Left colon (tissue), 2 donors: Measurements from ENCODE around the gene CEP152. TPM values are rescaled to one million over a fixed set of nuclear protein-coding genes. Genes with fewer than 3 reads are reported as not detected.

ENCODE experiments used
- ATAC-seq: fragments of 200-7000 bp; cut with Tn5 transposase; one replicate; pipeline ENCODE4 v1.9.1; 2020; ENCODE audit warnings: mild to moderate bottlenecking, moderate library complexity
- DNase-seq, 2 donors: peaks; one replicate each; pipeline ENCODE4 v3.0.0-alpha.2; 2020
- intact Hi-C, 2 donors: fragments of 100-400 bp; cut with DNase I in 1 of 2; cut with micrococcal nuclease in 1 of 2; formaldehyde crosslinking; loops; one replicate each; pipeline versions ENCODE4 v1.11.2 to v1.14.0; 2022; cut with DNase I, micrococcal nuclease
- total RNA-seq, 2 donors: library from RNA; stranded (reverse); fragmentation: NEBNext Ultra II Directional; extraction: Animal tissue kit (Norgen Biotek cat#: 25700); gene quantifications; one replicate each; pipeline ENCODE4 v1.2.1, GENCODE V29; 2021
- donor health status: DM: no; HTN: no; CAD: no.
- donor health status: DM: yes; HTN: yes; CAD: no.

The CEP152 gene
- total RNA-seq, 2 donors from 2014 or later, result 5.9 to 7.8 TPM

- DNase-seq, result peak in 1 of 2 donors; percentile 25
Measured at GRCh38 chr15:48781481-48782081, 29.3 kb downstream of the CEP152 start.

GRCh38 chr15:48781017-48781416 is 29.9 kb downstream of the CEP152 start:
- DNase-seq (no peak), ATAC-seq (no peak)
- intact Hi-C loops, result no loop called here

More at GRCh38 chr15:48781481-48782081, 29.3 kb downstream of the CEP152 start:
- intact Hi-C loops, result no loop called here
- ATAC-seq, result peak; percentile 95

GRCh38 chr15:48778331-48778730 is 32.5 kb downstream of the CEP152 start:
- intact Hi-C loops, result no loop called here
- ATAC-seq, result no peak
- DNase-seq, result no peak

DNA sequence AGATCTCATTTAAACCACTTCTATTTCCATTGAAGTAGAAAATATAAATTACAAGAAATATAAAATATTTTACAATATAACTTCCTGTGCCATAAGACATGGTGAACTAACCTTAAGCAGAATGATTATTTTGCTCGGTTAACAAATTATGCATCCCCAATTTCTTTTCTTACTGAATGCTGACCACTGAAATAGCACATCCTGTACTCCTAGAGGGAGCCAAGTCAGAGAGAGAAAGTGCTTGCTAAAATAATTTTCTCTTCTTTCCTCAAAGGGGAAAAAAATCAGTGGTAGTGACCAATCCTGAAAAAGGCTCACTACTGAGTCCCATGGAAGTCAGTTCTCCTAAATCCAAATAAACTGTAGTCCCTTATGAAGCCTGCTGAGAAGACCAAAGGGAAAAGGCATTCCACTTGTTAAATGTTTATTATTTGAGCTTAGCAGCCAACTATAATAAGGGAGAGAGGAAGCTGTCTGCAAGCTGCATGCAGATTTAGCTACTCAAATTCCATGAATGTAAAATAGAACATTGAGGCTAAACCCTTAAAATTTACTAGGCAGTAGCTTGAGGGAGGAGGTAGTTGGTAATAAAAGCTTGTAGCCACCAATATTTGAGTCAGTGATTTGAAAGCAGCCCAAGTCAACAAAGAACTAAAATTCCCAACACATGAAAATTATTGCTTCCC is 33.1 kb downstream of the CEP152 start:
- no peak for ATAC-seq
- DNase-seq, result no peak
- intact Hi-C loops, result no loop called here

GRCh38 chr15:48775546-48775945 is 35.3 kb downstream of the CEP152 start:
- no peak for DNase-seq
- no peak for ATAC-seq
- intact Hi-C loops, result no loop called here

- intact Hi-C loops, result no loop called here
- ATAC-seq (no peak), DNase-seq (no peak)
Measured at GRCh38 chr15:48774484-48774883, 36.4 kb downstream of the CEP152 start.

DNA sequence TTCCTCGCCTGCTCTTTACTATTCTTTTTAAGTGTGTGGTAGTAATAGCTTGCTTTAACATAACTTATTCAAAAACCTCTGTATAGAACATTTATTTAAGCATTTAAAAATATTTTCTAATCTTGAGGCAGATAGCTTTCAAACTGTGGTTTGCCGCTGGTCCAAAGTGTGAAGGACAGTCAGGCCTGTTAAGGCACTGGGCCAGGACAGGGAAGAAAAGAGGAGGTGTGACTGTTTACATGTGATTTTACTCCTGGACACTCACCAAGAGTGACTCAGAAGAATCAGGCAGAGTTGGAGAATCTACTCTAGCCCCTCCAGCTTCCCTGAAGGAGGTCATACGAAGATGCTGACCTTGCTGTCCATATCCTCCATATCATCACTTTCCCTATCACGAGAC is 44.7 kb downstream of the CEP152 start:
- peak; percentile 60 for ATAC-seq
- intact Hi-C loops, result no loop called here
- DNase-seq, result peak in 1 of 2 donors; percentile 10

DNA sequence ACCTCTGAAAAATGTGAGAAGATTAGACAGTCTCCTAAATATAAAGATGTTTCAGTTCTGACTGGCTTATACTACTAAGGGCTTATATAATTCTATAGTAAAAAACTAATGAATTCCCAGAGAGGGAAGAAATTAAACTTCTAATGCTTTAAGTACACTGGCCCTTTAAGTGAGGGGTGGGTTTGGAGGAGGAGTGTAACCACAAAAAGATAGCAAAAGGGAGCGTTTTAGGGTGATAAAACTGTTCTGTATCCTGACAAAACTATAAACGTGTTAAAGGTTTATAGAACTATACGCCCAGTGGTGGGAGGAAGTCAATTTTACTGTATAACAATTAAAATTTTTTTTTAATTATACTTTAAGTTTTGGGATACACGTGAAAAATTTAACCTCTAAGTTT is 45.8 kb downstream of the CEP152 start:
- intact Hi-C loops, result no loop called here
- DNase-seq, result no peak
- no peak for ATAC-seq

- DNase-seq (no peak), ATAC-seq (no peak)
- intact Hi-C loops, result no loop called here
Measured at GRCh38 chr15:48761393-48762158, 49.3 kb downstream of the CEP152 start.

GRCh38 chr15:48759921-48760320 is 50.9 kb downstream of the CEP152 start:
- no peak for DNase-seq
- no peak for ATAC-seq
- intact Hi-C loops, result no loop called here

DNA sequence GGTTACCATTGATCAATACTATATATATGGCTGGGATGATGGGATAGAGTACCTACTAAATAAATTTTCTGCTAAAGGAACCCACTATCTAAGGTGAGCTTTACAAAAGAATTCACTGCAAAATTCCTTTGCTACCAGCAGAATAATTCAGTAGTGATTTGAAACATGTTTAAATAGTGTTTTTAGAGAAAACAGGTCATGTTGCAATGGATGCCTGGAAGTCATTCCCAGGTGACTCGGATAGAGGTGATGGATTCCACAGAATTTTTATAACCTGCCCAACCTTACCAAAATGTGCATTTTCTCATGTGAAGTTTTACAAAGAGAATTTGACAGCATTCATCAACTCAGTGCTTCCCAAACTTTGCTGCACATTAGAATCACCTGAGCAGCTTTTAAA is 53.2 kb downstream of the CEP152 start:
- intact Hi-C loops, result no loop called here
- DNase-seq (no peak), ATAC-seq (no peak)

DNA sequence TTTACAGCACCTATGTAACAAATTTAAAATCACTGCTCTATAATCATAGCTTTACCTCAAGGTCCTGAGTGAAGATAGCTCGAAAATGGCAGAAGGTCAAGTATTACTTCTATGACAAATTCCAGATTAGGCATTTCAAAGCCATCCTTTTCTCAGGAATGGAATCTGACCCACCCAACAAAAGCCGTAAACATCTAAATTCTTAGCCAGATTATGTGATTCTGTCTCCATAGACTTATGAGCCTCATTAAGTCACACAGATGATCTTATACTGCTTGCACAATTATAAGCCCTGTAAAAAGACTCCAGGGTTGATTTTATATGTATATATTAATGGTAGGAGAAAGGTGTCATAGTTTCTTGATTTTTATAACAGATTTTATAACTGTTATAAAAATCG is 56.9 kb downstream of the CEP152 start:
- intact Hi-C loops, result no loop called here
- no peak for DNase-seq
- no peak for ATAC-seq

DNA sequence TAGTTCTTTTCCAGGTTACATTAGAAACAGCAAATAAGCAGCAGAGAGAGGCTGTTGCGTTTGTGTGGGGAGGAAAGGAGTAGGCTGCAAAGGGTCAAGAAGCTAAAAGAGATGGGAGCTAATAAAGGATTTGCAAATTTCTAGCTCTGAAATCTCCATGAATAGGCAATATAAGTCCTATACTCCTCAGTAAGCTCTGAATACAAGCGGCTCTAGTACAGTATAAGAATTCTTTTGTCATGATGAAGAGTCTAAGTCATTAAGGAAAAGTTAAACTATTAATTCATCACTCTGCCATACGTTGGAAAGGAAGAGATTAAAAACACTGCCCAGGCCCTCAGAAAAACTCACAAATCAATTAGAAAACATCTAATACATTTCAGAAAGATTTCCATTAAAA is 59.3 kb downstream of the CEP152 start:
- DNase-seq, result no peak
- ATAC-seq, result no peak
- intact Hi-C loops, result no loop called here

DNA sequence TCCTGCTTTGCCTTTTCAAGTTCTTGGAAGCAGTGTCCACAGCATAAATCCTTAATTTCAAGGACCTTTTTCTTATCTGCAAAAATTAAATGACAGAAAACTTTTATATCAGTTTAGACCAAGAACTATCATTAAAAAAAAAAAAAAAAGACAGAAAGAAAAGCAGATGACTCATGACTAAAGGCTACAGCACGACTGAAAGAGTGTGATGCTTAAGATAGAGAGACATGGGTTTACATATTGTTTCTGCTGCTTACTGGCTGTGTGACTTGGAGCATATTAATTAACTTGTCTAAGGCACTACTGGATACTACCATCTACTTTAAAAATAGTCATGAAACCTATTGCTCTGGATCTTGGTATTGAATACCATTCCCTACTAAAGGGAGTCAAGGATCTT is 62.3 kb downstream of the CEP152 start:
- DNase-seq (no peak), ATAC-seq (no peak)
- intact Hi-C loops, result no loop called here

- ATAC-seq (no peak), DNase-seq (no peak)
- intact Hi-C loops, result no loop called here
Measured at GRCh38 chr15:48733615-48734014, 77.3 kb downstream of the CEP152 start.

GRCh38 chr15:48730506-48730905 is 80.4 kb downstream of the CEP152 start:
- DNase-seq (no peak), ATAC-seq (no peak)
- intact Hi-C loops, result no loop called here

DNA sequence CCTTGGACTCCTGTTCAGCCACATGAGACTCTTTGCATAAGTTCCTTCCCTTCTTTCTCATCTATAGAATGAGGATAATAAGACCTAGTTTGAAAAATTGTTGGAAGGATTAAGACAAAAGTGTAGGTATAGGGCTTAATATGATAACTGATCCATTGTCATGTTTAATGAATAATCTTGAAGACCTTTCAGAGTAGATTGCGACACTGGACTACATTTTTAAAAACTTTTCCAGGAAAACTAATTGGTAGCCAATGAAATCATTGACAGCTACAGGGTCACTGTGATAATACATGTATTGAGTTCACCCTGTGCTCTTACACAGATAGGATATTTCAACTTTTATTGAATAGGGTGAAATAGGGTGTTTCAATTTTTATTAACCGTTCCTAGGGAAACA is 86.9 kb downstream of the CEP152 start:
- intact Hi-C loops, result no loop called here
- DNase-seq (no peak), ATAC-seq (no peak)

DNA sequence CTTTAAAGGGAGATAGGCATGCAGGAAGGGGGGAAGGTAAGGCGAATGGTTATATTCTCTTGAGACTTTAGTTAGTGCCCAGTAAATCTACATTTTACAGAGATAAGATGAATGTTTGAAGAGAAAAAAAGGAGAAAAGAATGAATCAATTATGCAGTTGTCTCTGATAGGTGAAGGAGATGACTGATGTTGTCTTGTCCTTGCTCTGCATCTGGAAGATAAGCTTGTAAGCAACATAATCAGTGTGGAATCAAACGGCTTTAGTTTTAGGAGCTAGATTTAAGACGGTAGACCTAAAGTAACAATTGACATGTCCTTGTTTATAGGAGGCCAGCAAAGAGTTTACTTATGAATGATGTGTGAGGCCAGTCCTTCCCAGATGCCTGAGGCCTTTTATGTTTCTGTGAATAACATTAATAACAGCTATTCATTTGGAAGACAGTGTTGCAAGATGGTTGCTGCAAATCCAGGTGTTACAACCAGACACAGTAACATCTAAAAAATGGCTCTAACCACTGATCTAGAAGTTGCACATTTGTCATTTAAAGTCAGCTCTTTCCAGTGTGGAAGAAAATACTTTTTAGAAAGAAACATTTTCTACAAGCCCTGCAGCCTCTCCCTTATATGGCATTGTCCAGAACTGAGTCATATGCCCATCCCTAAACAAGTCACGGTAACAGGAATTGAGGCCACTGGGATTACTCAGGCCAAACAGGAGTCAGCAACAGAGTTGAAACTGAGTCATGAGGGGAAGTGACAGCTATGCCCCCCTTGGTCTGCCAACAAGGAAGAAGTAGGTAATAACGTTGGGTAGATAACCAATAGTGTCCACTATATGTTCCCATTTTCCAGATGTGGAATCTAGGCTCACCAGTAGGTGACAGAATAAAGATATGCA is 87.9 kb downstream of the CEP152 start:
- intact Hi-C loops, result no loop called here
- ATAC-seq, result no peak

DNA sequence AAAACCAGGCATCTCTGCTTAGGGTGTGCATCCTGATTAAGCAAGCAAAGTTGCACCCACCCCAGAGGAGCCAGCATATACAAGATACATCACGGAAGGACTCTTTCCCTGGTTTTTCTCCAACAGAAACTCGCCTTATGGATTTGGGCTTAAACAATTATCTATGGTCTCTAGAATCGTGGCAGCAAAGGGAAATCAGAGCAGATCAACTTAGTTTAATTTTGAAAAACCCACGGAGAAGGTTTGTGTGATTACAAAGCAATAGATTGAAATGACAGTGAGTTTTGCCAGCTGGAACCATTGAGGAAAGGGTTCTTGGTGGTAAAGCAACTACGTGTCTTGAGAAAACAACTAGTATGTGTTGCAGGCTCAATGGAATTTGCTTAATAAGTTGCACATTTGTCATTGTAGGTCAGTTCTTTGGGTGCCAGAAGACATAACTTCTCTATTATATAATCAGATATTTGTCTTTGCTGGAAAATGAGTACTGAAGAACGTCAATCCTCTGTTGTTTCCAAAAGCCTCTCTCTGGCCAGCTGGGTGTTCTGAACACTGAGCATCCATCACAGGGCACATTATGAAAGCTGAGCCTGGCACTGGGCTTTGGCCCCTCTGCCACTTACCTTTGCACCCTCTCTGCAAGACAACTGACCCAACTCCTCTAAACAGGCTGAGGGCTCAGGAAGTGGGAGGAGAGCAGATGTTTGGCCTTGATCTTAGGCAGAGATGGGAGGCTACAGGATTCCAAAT is 89.6 kb downstream of the CEP152 start:
- ATAC-seq (no peak), DNase-seq (no peak)
- intact Hi-C loops, result no loop called here

More for the DNA sequence above, 87.9 kb downstream of the CEP152 start:
- no peak for DNase-seq
